PC-9 (cell line): ENCODE results near the gene PEMT.

Source experiments
- EZH2 ChIP-seq: fragments of 200-600 bp; sonication (generic); IDR thresholded peaks from 2 replicates; pipeline ENCODE4 v1.8.0; 2017; ENCODE audit warnings: antibody characterized with exemption, low read depth
- TF ChIP-seq, protein P1 (sequence below): fragments of 200-600 bp; sonication (generic); conservative IDR thresholded peaks from 2 replicates; pipeline ENCODE4 v1.6.1; 2017; ENCODE audit warnings: mixed run types, antibody characterized with exemption, mild to moderate bottlenecking, moderate library complexity

DNA sequence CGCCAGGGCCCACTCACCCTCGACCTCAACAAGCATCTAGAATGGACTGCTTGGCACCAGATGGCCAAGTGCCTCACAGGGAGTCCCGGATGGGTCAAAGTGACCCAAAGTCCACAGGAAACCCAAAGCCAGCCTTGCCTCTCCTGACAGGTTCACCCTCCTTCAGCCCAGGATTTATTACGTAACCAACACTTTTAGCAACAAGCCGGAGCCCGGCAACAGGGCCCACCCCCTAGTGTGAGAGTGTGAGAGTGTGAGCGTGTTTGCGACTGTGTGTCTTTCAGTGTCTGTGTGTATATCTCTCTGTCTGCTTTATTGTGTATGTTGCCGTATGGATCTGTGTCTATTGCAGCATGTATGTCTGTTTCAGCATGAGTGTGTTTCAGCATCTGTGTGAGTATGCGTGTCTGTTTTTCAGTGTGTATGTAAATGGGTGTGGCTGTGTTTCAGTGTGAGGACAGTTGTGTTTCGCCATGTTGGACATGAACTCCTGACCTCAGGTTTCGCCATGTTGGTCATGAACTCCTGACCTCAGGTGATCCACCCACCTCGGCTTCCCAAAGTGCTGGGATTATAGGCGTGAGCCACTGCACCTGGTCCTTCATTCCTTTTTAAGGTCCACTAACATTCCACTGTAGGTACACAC is 13.7 kb upstream of the PEMT start:
- TF ChIP-seq, protein P1, sequence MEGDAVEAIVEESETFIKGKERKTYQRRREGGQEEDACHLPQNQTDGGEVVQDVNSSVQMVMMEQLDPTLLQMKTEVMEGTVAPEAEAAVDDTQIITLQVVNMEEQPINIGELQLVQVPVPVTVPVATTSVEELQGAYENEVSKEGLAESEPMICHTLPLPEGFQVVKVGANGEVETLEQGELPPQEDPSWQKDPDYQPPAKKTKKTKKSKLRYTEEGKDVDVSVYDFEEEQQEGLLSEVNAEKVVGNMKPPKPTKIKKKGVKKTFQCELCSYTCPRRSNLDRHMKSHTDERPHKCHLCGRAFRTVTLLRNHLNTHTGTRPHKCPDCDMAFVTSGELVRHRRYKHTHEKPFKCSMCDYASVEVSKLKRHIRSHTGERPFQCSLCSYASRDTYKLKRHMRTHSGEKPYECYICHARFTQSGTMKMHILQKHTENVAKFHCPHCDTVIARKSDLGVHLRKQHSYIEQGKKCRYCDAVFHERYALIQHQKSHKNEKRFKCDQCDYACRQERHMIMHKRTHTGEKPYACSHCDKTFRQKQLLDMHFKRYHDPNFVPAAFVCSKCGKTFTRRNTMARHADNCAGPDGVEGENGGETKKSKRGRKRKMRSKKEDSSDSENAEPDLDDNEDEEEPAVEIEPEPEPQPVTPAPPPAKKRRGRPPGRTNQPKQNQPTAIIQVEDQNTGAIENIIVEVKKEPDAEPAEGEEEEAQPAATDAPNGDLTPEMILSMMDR = no peak
- TF ChIP-seq EZH2 = no peak
